Caco-2 (cell line): ENCODE measurements around the gene ATP6V1C2. TPM values are rescaled to one million over a fixed set of nuclear protein-coding genes. Genes with fewer than 3 reads are reported as not detected.

Experiments
- BruUV-seq: library from RNA; stranded (reverse); fragments of 400-500 nt; replicated peaks from 2 replicates; lab custom pipeline; 2021; lab: Mats Ljungman, UMichigan
- CTCF ChIA-PET: fragments of 300-600 bp; sonication (Branson Sonifier 250); formaldehyde crosslinking; loops from one replicate; lab custom pipeline; 2022; ENCODE audit warnings: antibody characterized with exemption; lab: Charles Lee
- POLR2A ChIA-PET: fragments of 300-600 bp; sonication (Branson Sonifier 250); formaldehyde crosslinking; loops from one replicate; lab custom pipeline; 2022; ENCODE audit warnings: antibody characterized with exemption; lab: Charles Lee
- DNase-seq, 2 experiments: peaks; one replicate each; pipeline versions ENCODE4 v3.0.0 to v3.0.0-alpha.2; 2020 to 2022
- H3K27me3 ChIP-seq: replicated peaks from 2 replicates; pipeline ENCODE4 v1.6.0; 2011; ENCODE audit warnings: low read length; ENCODE audit not compliant: control insufficient read depth, insufficient read depth
- H3K36me3 ChIP-seq: 2 replicates; pipeline ENCODE4 v1.5.1; 2011; ENCODE audit warnings: low read length; ENCODE audit not compliant: control insufficient read depth, insufficient read depth
- H3K4me1 ChIP-seq: fragments of 250-450 bp; sonication (Bioruptor Pico); 2 replicates; pipeline ENCODE4 v1.5.1; 2020; ENCODE audit warnings: mild to moderate bottlenecking
- H3K4me3 ChIP-seq: 2 replicates; pipeline ENCODE4 v1.5.1; 2011; ENCODE audit warnings: low read depth, mild to moderate bottlenecking, control low read depth, low read length
- H3K9me3 ChIP-seq: fragments of 250-450 bp; sonication (Bioruptor Pico); 2 replicates; pipeline ENCODE4 v1.5.1; 2020; ENCODE audit warnings: mild to moderate bottlenecking, moderate library complexity
- H3K27ac Mint-ChIP-seq: one replicate; pipeline ENCODE4 v1.8.0; 2022; ENCODE audit warnings: mixed read lengths; ENCODE audit not compliant: unreplicated experiment
- H3K27me3 Mint-ChIP-seq: one replicate; pipeline ENCODE4 v1.8.0; 2022; ENCODE audit warnings: mixed read lengths; ENCODE audit not compliant: insufficient read depth, unreplicated experiment
- H3K36me3 Mint-ChIP-seq: one replicate; pipeline ENCODE4 v1.8.0; 2022; ENCODE audit warnings: mild to moderate bottlenecking, mixed read lengths; ENCODE audit not compliant: insufficient read depth, unreplicated experiment
- H3K4me1 Mint-ChIP-seq: one replicate; pipeline ENCODE4 v1.8.0; 2022; ENCODE audit warnings: low read depth, mixed read lengths; ENCODE audit not compliant: unreplicated experiment
- H3K4me3 Mint-ChIP-seq: one replicate; pipeline ENCODE4 v1.8.0; 2022; ENCODE audit warnings: mild to moderate bottlenecking, moderate library complexity, mixed read lengths; ENCODE audit not compliant: unreplicated experiment
- H3K9me3 Mint-ChIP-seq: one replicate; pipeline ENCODE4 v1.8.0; 2022; ENCODE audit warnings: mixed read lengths; ENCODE audit not compliant: unreplicated experiment
- intact Hi-C: fragments of 100-400 bp; cut with micrococcal nuclease; formaldehyde crosslinking; loops from one replicate; pipeline ENCODE4 v1.10.0; 2022; ENCODE audit not compliant: unreplicated experiment
- total RNA-seq: library from RNA; stranded (reverse); gene quantifications from 2 replicates; pipeline ENCODE4 v1.2.3, GENCODE V29; 2022
- TF ChIP-seq, protein P1 (sequence below), 2 experiments: fragments of 200-600 bp in 1 of 2; IDR thresholded peaks; 1 replicate in 1 of 2; 2 replicates in 1 of 2; pipeline versions ENCODE4 v1.5.1 to v1.8.0; 2011 to 2022; ENCODE audit warnings: antibody characterized with exemption in 1 of 2, control low read depth in 1 of 2, inconsistent platforms in 1 of 2, low read depth in 1 of 2, low read length in 1 of 2, mild to moderate bottlenecking in 1 of 2, moderate library complexity in 1 of 2; ENCODE audit not compliant: insufficient read depth in 1 of 2, severe bottlenecking in 1 of 2, unreplicated experiment in 1 of 2

The ATP6V1C2 gene
- total RNA-seq, 1 experiment from 2014 or later = 4.2 TPM

DNA sequence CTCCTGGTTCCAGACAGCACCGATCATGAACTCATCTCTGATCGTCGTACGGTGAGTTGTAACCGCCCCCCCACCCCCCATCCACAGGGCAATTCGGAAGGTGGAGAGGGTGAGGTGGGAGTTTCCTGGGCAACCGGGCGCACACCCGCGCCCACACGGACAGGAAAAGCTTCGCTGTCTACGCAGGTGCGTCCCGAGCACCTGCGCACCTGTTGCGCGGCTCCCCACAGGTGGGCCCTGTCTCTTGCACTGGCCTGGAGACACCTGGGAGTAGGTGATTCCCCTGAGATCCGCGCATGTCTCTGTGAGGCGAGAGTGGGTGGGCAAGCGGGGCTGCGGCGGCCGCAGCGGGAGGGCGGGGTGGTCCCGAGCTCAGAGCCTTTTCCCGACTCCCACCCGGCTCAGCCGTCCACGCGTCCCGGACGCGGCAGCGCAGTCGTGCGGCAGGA is 459 bp upstream of the ATP6V1C2 start:
- H3K27me3 ChIP-seq = peaks cover 11% of the 10 kb centered on the region
- no TSS peak for BruUV-seq
- H3K4me3 Mint-ChIP-seq = peak overlapping the region; percentile 83
- DNase-seq = peak in 1 of 2 experiments; percentile 21
- H3K27ac Mint-ChIP-seq = no peak overlapping the region
- no peaks in the 10 kb centered on the region for H3K36me3 ChIP-seq
- ChIA-PET POLR2A (no interaction called here), CTCF (no interaction called here)
- peaks cover 32% of the 10 kb centered on the region for H3K4me1 ChIP-seq
- no peaks in the 10 kb centered on the region for H3K36me3 Mint-ChIP-seq
- peak overlapping the region; percentile 57 for H3K4me3 ChIP-seq
- no peaks in the 10 kb centered on the region for H3K9me3 Mint-ChIP-seq
- TF ChIP-seq, protein P1, sequence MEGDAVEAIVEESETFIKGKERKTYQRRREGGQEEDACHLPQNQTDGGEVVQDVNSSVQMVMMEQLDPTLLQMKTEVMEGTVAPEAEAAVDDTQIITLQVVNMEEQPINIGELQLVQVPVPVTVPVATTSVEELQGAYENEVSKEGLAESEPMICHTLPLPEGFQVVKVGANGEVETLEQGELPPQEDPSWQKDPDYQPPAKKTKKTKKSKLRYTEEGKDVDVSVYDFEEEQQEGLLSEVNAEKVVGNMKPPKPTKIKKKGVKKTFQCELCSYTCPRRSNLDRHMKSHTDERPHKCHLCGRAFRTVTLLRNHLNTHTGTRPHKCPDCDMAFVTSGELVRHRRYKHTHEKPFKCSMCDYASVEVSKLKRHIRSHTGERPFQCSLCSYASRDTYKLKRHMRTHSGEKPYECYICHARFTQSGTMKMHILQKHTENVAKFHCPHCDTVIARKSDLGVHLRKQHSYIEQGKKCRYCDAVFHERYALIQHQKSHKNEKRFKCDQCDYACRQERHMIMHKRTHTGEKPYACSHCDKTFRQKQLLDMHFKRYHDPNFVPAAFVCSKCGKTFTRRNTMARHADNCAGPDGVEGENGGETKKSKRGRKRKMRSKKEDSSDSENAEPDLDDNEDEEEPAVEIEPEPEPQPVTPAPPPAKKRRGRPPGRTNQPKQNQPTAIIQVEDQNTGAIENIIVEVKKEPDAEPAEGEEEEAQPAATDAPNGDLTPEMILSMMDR (IDR thresholded peaks at IDR 0.05; ENCODE audit: insufficient read depth in 1 of 2, low read depth in 1 of 2, low read length in 1 of 2, severe bottlenecking in 1 of 2, unreplicated experiment in 1 of 2) = no peak
- H3K9me3 ChIP-seq = no peaks in the 10 kb centered on the region
- H3K27me3 Mint-ChIP-seq = peaks cover 15% of the 10 kb centered on the region
- intact Hi-C loops = loop anchor here (1.0 kb wide), 1 partner anchor 31 kb away; no protein-coding TSS in a partner anchor
- H3K4me1 Mint-ChIP-seq = peaks cover 23% of the 10 kb centered on the region

DNA sequence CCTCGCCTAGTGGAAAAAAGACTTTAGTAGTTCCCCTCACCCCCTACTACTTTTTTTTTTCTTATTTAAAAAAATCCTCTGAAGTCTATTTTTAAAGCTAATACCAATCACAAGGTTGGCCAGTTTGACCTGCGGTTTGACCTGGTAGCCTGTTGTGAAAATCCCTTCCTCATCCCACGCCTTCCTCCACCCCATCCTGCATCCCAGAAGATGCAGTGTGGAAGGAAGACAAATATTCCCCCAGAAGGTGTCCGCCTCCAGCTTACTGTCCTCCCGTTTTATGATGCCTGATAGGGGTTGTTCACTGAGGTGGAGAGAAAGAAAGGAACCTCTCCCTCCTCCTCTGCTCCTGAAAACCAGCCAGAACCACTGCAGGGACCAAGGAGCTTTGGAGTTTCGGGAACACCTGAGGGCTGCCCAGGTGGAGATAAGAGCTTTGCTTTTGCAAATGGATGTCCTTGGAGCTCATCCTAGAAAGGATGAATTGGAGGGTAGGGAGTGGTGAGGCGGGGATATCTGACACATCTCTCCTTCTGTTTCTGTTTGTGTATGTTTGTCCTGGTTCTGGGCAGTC is 909 bp downstream of the ATP6V1C2 start:
- H3K9me3 Mint-ChIP-seq = no peaks in the 10 kb centered on the region
- BruUV-seq = TSS peak; percentile 27
- peak overlapping the region; percentile 57 for H3K4me3 ChIP-seq
- H3K4me1 Mint-ChIP-seq = peaks cover 17% of the 10 kb centered on the region
- H3K36me3 Mint-ChIP-seq = no peaks in the 10 kb centered on the region
- H3K27ac Mint-ChIP-seq = no peak overlapping the region
- TF ChIP-seq, protein P1 (IDR thresholded peaks at IDR 0.05; ENCODE audit: insufficient read depth in 1 of 2, low read depth in 1 of 2, low read length in 1 of 2, severe bottlenecking in 1 of 2, unreplicated experiment in 1 of 2) = no peak
- H3K9me3 ChIP-seq = no peaks in the 10 kb centered on the region
- CTCF ChIA-PET = interaction anchor here (0.6 to 1.4 kb wide), 3 partner anchors 16 to 113 kb away, joined by 3 to 5 read pairs (median 3); no protein-coding TSS in a partner anchor
- DNase-seq = no peak
- H3K27me3 Mint-ChIP-seq = peaks cover 15% of the 10 kb centered on the region
- POLR2A ChIA-PET = no interaction called here
- H3K27me3 ChIP-seq = peaks cover 11% of the 10 kb centered on the region
- no peaks in the 10 kb centered on the region for H3K36me3 ChIP-seq
- intact Hi-C loops = no loop called here
- H3K4me1 ChIP-seq = peaks cover 23% of the 10 kb centered on the region
- peak overlapping the region; percentile 83 for H3K4me3 Mint-ChIP-seq

DNA sequence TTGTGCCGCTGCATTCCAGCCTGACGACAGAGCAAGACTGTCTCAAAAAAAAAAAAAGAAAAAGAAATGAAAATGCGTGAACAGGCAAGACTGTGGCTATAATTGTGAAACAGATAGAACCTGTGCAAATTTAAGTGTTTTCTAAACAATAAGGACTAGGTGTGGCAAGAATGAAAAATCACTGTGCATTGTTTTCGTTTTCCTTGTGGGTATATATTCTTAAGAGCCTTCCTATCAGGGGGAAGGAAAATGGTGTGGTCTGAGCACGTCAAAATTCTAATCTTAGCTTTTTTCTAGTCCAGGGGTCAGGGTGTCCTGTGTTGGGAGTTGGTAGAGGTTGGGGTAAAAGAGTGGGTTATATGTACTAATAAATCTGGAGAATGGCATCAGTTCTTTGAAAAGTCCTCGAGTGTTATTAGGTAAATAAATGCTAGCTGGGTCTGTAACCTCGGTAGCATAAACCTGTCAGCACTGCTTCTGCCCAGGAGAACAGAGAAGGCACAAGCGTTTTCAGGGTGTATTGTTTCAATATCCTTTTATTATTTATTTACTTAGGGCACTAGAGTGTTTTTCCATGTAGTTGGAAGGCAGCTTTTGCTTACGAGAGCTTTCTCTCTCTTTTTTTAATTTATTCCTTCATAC is 11.6 kb downstream of the ATP6V1C2 start:
- TF ChIP-seq, protein P1 (IDR thresholded peaks at IDR 0.05; ENCODE audit: insufficient read depth in 1 of 2, low read depth in 1 of 2, low read length in 1 of 2, severe bottlenecking in 1 of 2, unreplicated experiment in 1 of 2) = no peak
- CTCF ChIA-PET = no interaction called here
- BruUV-seq = no TSS peak

More for the DNA sequence above, 11.6 kb downstream of the ATP6V1C2 start:
- peaks cover 17% of the 10 kb centered on the region for H3K4me1 Mint-ChIP-seq
- Histone ChIP-seq H3K4me3 (no peak overlapping the region), H3K36me3 (no peaks in the 10 kb centered on the region), H3K27me3 (no peaks in the 10 kb centered on the region), H3K9me3 (no peaks in the 10 kb centered on the region), H3K4me1 (peaks cover 8% of the 10 kb centered on the region)
- H3K9me3 Mint-ChIP-seq = no peaks in the 10 kb centered on the region
- POLR2A ChIA-PET = no interaction called here
- no peaks in the 10 kb centered on the region for H3K27me3 Mint-ChIP-seq
- peak overlapping the region; percentile 14 for H3K4me3 Mint-ChIP-seq
- peak overlapping the region; percentile 44 for H3K27ac Mint-ChIP-seq
- intact Hi-C loops = no loop called here
- peaks cover 2% of the 10 kb centered on the region for H3K36me3 Mint-ChIP-seq
- no peak for DNase-seq
